ENCODE data around the gene TOB1. TPM values are rescaled to one million over a fixed set of nuclear protein-coding genes. Genes with fewer than 3 reads are reported as not detected.

Gene TOB1
- polyA plus RNA-seq, 1 of the 3 experiments (the other 2 are of a cell fraction) = 19.3 TPM

- DNase-seq = no peak
- Histone ChIP-seq H3K9me2 (no peaks in the 10 kb centered on the region), H3K9me3 (no peaks in the 10 kb centered on the region), H3K4me1 (ENCODE audit: control insufficient read depth in 1 of 2, insufficient read depth in 2 of 2, low read depth in 1 of 2, low read length in 1 of 2) (no peaks in the 10 kb centered on the region; a peak in 1 of 4 replicates), H4K20me1 (ENCODE audit: insufficient read depth) (no peaks in the 10 kb centered on the region), H3K4me2 (no peak overlapping the region), H3K36me3 (replicated peaks in 1 of 2; ENCODE audit: control insufficient read depth in 1 of 2, insufficient read depth in 2 of 2, low read length in 1 of 2) (no peaks in the 10 kb centered on the region), H3F3A (replicated peaks; ENCODE audit: insufficient read depth) (no peaks in the 10 kb centered on the region), H3K9ac (no peak overlapping the region), H2AFZ (ENCODE audit: low read depth) (no peak overlapping the region), H3K79me2 (ENCODE audit: insufficient read depth) (no peaks in the 10 kb centered on the region), H3K27ac (ENCODE audit: low read depth in 2 of 2, low read length in 1 of 2) (no peak overlapping the region), H3K27me3 (ENCODE audit: insufficient read depth) (no peaks in the 10 kb centered on the region), H3K4me3 (ENCODE audit: low read depth in 2 of 2, low read length in 1 of 2) (no peak overlapping the region)
- POLR2A ChIA-PET = no interaction called here
- TF ChIP-seq CTCF (IDR thresholded peaks at IDR 0.05) (no peak), EZH2phosphoT487 (IDR thresholded peaks at IDR 0.05; ENCODE audit: borderline replicate concordance, low read depth) (no peak), EP300 (IDR thresholded peaks at IDR 0.05; ENCODE audit: borderline replicate concordance in 1 of 2, low read depth in 1 of 2, low read length in 1 of 2) (no peak), FOXM1 (IDR thresholded peaks at IDR 0.05; ENCODE audit: low read depth) (no peak), CHD2 (IDR thresholded peaks at IDR 0.05; ENCODE audit: low read length, partially characterized antibody) (no peak), NRF1 (IDR thresholded peaks at IDR 0.05; ENCODE audit: low read depth, low read length) (no peak), MXI1 (IDR thresholded peaks at IDR 0.05; ENCODE audit: low read depth, low read length) (no peak), FOXJ3 (CRISPR knock-in tag; IDR thresholded peaks at IDR 0.05) (no peak), PBX3 (IDR thresholded peaks at IDR 0.05) (no peak), USF1 (IDR thresholded peaks at IDR 0.05; ENCODE audit: borderline replicate concordance, low read depth) (no peak), TAF1 (IDR thresholded peaks at IDR 0.05; ENCODE audit: borderline replicate concordance, low read depth, low read length) (no peak), YY1 (IDR thresholded peaks at IDR 0.05; ENCODE audit: low read depth) (no peak), TEAD4 (IDR thresholded peaks at IDR 0.05; ENCODE audit: borderline replicate concordance, insufficient read depth) (no peak), IRF3 (IDR thresholded peaks at IDR 0.05; ENCODE audit: low read depth, low read length) (no peak), RFX5 (IDR thresholded peaks at IDR 0.05; ENCODE audit: low read length) (no peak), GATA2 (CRISPR knock-in tag; IDR thresholded peaks at IDR 0.05) (no peak), RCOR1 (IDR thresholded peaks at IDR 0.05; ENCODE audit: low read length) (no peak), ELF1 (IDR thresholded peaks at IDR 0.05) (no peak), FOSL2 (IDR thresholded peaks at IDR 0.05; ENCODE audit: borderline replicate concordance, low read depth) (no peak), GABPA (IDR thresholded peaks at IDR 0.05; ENCODE audit: low read depth) (no peak)
- CTCF ChIA-PET = interaction anchor here (2.7 kb wide), 1 partner anchor 18 kb away, joined by 7 read pairs; no protein-coding TSS in a partner anchor
- 66% methylated on average over 9 of the region's 10 CpGs for WGBS (ENCODE audit: low lambda C conversion rate)
Observed at GRCh38 chr17:50820651-50821050, 45.5 kb downstream of the TOB1 start.
